ENCODE results near the gene KIAA1217.

Gene KIAA1217

GRCh38 chr10:24303522-24304310 lies 94.8 kb downstream of the KIAA1217 start:
- no peaks in the 10 kb centered on the region for H3K9me3 ChIP-seq (ENCODE audit: control insufficient read depth, insufficient read depth, low read depth, low read length)
- CTCF ChIA-PET = no interaction called here
- no peak overlapping the region for H3K4me3 ChIP-seq (ENCODE audit: low read depth, low read length)
- no peak overlapping the region for H3K27ac ChIP-seq (ENCODE audit: extremely low read depth, low read depth, low read length)
- H3K4me1 ChIP-seq (ENCODE audit: control insufficient read depth, insufficient read depth, low read length) = no peaks in the 10 kb centered on the region
- TF ChIP-seq ZNF639 (tag by site-specific recombination; IDR thresholded peaks at IDR 0.05) = no peak
- TF ChIP-seq ZNF26 (tag by site-specific recombination; IDR thresholded peaks at IDR 0.05) = no peak
- TF ChIP-seq ZNF777 (tag by site-specific recombination; IDR thresholded peaks at IDR 0.05; ENCODE audit: borderline replicate concordance) = no peak
- TF ChIP-seq ZNF585B (tag by site-specific recombination; IDR thresholded peaks at IDR 0.05) = no peak
- TF ChIP-seq ZBTB49 (tag by site-specific recombination; IDR thresholded peaks at IDR 0.05; ENCODE audit: low read depth) = no peak
- POLR2A ChIA-PET = no interaction called here
- no peaks in the 10 kb centered on the region for H3K36me3 ChIP-seq (ENCODE audit: control insufficient read depth in 2 of 2, insufficient read depth in 1 of 2, low read length in 2 of 2)

- Histone ChIP-seq H3K27ac (ENCODE audit: extremely low read depth, low read depth, low read length) (no peak overlapping the region), H3K4me3 (ENCODE audit: low read depth, low read length) (no peak overlapping the region), H3K36me3 (ENCODE audit: control insufficient read depth in 2 of 2, insufficient read depth in 1 of 2, low read length in 2 of 2) (no peaks in the 10 kb centered on the region), H3K9me3 (ENCODE audit: control insufficient read depth, insufficient read depth, low read depth, low read length) (no peaks in the 10 kb centered on the region), H3K4me1 (ENCODE audit: control insufficient read depth, insufficient read depth, low read length) (no peaks in the 10 kb centered on the region)
- ChIA-PET CTCF (interaction anchor here (0.6 kb wide), 2 partner anchors 43 to 1746 kb away, joined by 3 to 4 read pairs; no protein-coding TSS in a partner anchor), POLR2A (no interaction called here)
- peak; percentile 64 for TF ChIP-seq ATF2 (tag by site-specific recombination; IDR thresholded peaks at IDR 0.05; ENCODE audit: low read depth)
- TF ChIP-seq ZBTB48 (tag by site-specific recombination; IDR thresholded peaks at IDR 0.05) = no peak
- no peak for TF ChIP-seq ZNF148 (tag by site-specific recombination; IDR thresholded peaks at IDR 0.05; ENCODE audit: borderline replicate concordance)
Observed at GRCh38 chr10:24305551-24306506, 96.9 kb downstream of the KIAA1217 start.
